Activated gamma-delta T cell treated with anti-CD3 and anti-CD28 coated beads, Interleukin-2, amount 50 U/mL, for 16 hours (primary cell): Measurements from ENCODE around the gene SEMA6A.

Source experiments
- DNase-seq: peaks from one replicate; pipeline ENCODE4 v3.0.0-alpha.2; 2020; ENCODE audit warnings: low read depth

Gene SEMA6A

DNA sequence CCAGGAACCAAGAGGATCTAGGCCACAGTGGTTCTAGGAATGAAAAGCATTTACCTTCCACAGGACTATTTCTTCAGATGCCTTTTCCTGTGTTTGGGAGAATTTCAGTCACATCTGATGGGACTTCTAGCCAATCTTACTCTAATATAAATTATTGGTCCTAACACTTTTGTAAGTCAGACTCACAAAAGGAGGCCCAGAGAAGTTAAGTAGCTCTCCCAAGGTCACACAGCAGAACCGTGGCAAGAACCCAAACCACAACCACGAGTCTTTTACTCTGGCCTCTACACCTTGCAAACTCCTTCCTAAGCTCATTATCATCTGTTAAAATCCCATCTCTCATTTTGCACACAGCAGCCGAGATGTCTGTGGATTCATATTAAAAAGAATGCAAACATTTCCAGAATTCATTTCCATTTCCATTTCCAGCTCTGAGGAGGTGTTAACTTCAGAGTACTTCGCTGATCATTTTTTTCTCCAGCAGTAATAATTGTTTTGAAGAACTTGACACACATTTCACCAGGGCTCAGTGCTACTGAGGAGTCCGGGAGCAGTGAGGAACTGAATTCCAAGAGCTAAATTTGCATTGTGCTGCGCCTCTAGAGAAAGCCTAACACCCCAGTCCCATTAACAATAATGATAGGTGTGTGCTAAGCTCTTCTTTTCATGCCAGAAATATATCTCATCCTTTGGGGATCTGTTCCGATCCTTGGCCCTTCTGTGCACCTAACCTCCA, 168.1 kb downstream of the SEMA6A start:
- no peak for DNase-seq

- no peak for DNase-seq
These were observed 169.8 kb downstream of the SEMA6A start for GRCh38 chr5:116404792-116405191.

DNA sequence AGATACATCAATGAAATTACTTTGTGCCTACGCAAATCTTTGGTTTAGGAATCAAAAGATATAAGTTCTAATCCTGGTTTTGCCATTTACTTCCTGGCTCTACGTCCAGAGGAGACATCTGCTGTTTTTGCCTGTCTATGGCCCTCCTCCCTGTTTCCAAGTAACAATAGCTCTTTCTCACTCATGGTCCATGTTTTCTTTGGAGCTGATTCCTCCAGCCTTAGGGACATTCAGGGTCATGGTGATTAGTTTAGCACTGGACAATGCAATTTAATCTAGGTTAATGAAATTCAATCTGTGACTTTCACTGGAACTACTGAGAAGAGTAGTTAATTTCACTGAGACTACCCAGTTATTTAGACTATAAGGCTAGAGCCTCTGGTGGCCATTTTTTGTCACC, 170.6 kb downstream of the SEMA6A start:
- no peak for DNase-seq

DNA sequence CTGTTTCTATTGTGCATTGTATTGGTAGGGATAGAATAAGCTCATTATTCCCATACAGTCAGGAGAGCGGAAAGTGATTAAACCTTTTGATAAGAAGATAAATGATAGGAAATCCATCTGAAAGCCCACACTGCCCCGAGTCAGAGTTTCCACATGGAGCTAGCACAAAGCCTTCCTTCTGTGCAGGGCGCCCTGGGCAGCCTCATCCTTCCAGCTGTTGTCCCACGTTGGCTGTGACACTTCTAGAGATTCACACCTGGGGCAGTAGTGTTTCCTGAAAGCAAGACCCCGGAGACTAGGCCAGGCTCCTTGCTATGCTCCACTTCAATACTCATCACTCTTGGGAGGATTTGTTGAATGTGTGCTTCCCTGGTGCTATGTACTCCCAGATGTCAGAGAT, 172.4 kb downstream of the SEMA6A start:
- DNase-seq: no peak

GRCh38 chr5:116401576-116401975, 173.0 kb downstream of the SEMA6A start:
- DNase-seq: no peak

DNA sequence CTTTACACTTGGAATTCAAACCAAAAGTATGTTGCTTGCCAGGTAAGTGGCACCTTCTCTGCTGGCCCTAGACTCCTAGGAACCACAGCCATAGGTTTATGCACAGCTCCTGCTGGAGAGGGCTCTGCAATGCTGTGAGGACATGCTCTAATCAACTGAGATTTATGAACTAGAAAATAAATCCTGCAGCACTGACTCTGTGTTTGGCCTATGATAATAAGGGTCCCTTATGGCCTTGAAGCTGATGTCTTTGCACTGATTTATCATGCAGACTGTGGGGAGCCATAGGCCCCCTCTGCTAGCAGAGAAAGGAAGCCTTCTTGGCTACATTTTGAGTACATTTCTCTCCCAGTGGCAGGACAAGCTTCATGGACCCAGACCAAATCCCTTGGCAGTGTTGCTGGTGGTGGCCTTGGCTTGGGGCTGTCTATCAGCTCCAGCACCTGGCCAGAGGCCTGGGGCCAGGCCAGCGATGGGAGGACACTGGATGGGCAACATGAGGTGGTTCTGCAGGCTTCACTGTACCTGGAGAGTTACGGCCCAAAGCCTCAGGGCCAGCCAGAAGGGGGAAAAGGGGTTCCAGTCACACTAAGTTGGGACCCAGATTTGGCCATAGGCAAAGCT, 178.0 kb downstream of the SEMA6A start:
- no peak for DNase-seq

- no peak for DNase-seq
These were observed 178.9 kb downstream of the SEMA6A start for GRCh38 chr5:116395631-116396203.

GRCh38 chr5:116395226-116395625, 179.4 kb downstream of the SEMA6A start:
- no peak for DNase-seq

- DNase-seq: no peak
These were observed 180.3 kb downstream of the SEMA6A start for GRCh38 chr5:116394186-116394867.
